ENCODE data around the gene C17orf50.

- TF ChIP-seq CTCF (conservative IDR thresholded peaks at IDR 0.05) (no peak), EZH2 (IDR thresholded peaks at IDR 0.05; ENCODE audit: low read depth) (no peak)
Measured at GRCh38 chr17:35773129-35773528, 12.4 kb downstream of the C17orf50 start.
